Neural cell (in vitro differentiated cells): Measurements from ENCODE around the gene ADSS1. TPM values are rescaled to one million over a fixed set of nuclear protein-coding genes. Genes with fewer than 3 reads are reported as not detected.

Experiments
- H2AFZ ChIP-seq: fragments of 200-600, 300-800 bp; sonication (generic), shearing (Covaris generic); 2 replicates; pipeline ENCODE4 v1.6.0; 2014; ENCODE audit warnings: low read depth, mild to moderate bottlenecking, antibody characterized with exemption, low read length, moderate library complexity
- H3F3A ChIP-seq: fragments of 200-600 bp; shearing (Covaris generic); 2 replicates; pipeline ENCODE4 v1.6.1; 2016; ENCODE audit warnings: mild to moderate bottlenecking, moderate library complexity, mixed read lengths, antibody characterized with exemption, low read length; ENCODE audit not compliant: insufficient read depth, poor library complexity, severe bottlenecking
- H3K27ac ChIP-seq: fragments of 200-600, 300-800 bp; sonication (generic), shearing (Covaris generic); 2 replicates; pipeline ENCODE4 v1.5.1; 2014; ENCODE audit warnings: mild to moderate bottlenecking, low read length, moderate library complexity
- H3K27me3 ChIP-seq: fragments of 300-800, 200-600 bp; sonication (generic), shearing (Covaris generic); 2 replicates; pipeline ENCODE4 v1.6.0; 2014; ENCODE audit warnings: mild to moderate bottlenecking, low read depth, low read length, moderate library complexity; ENCODE audit not compliant: insufficient read depth
- H3K36me3 ChIP-seq: fragments of 300-800, 200-600 bp; sonication (generic), shearing (Covaris generic); 2 replicates; pipeline ENCODE4 v1.5.1; 2014; ENCODE audit warnings: mild to moderate bottlenecking, antibody characterized with exemption, low read length, moderate library complexity; ENCODE audit not compliant: insufficient read depth
- H3K4me2 ChIP-seq: fragments of 300-800, 200-600 bp; sonication (generic), shearing (Covaris generic); 2 replicates; pipeline ENCODE4 v1.6.0; 2014; ENCODE audit warnings: mild to moderate bottlenecking, low read length
- H3K4me3 ChIP-seq: fragments of 300-800, 200-600 bp; sonication (generic), shearing (Covaris generic); 2 replicates; pipeline ENCODE4 v1.5.1; 2014; ENCODE audit warnings: mild to moderate bottlenecking, low read length, moderate library complexity
- H3K79me2 ChIP-seq: fragments of 200-600 bp; shearing (Covaris generic); replicated peaks from 2 replicates; pipeline ENCODE4 v1.6.0; 2014; ENCODE audit warnings: mild to moderate bottlenecking, low read length, moderate library complexity; ENCODE audit not compliant: insufficient read depth
- H3K9ac ChIP-seq: fragments of 300-800, 200-600 bp; sonication (generic), shearing (Covaris generic); 2 replicates; pipeline ENCODE4 v1.6.1; 2016; ENCODE audit warnings: mild to moderate bottlenecking, low read length, mixed read lengths
- H3K9me2 ChIP-seq: fragments of 200-600 bp; shearing (Covaris generic); 2 replicates; pipeline ENCODE4 v1.6.1; 2016; ENCODE audit warnings: mild to moderate bottlenecking, low read length, mixed read lengths; ENCODE audit not compliant: insufficient read depth
- H3K9me3 ChIP-seq: fragments of 200-600, 300-800 bp; sonication (generic), shearing (Covaris generic); 2 replicates; pipeline ENCODE4 v1.6.1; 2016; ENCODE audit warnings: mild to moderate bottlenecking, mixed run types, low read length, moderate library complexity, mixed read lengths
- H4K20me1 ChIP-seq: fragments of 200-600 bp; shearing (Covaris generic); 2 replicates; pipeline ENCODE4 v1.6.1; 2016; ENCODE audit warnings: mild to moderate bottlenecking, mixed run types; ENCODE audit not compliant: insufficient read depth
- EP300 ChIP-seq: fragments of 450-650 bp; conservative IDR thresholded peaks from 2 replicates; pipeline ENCODE4 v1.6.1; 2014; ENCODE audit warnings: antibody characterized with exemption, mild to moderate bottlenecking, moderate library complexity; ENCODE audit not compliant: poor library complexity, severe bottlenecking
- EZH2 ChIP-seq: fragments of 200-600, 300-800 bp; shearing (Covaris generic), sonication (generic); IDR thresholded peaks from 2 replicates; pipeline ENCODE4 v1.6.1; 2014; ENCODE audit warnings: antibody characterized with exemption, low read length, borderline replicate concordance, mild to moderate bottlenecking; ENCODE audit not compliant: insufficient read depth, poor library complexity, severe bottlenecking
- MXI1 ChIP-seq: fragments of 450-650 bp; conservative IDR thresholded peaks from 2 replicates; pipeline ENCODE4 v1.6.1; 2014; ENCODE audit warnings: antibody characterized with exemption, mild to moderate bottlenecking; ENCODE audit not compliant: poor library complexity, severe bottlenecking
- POLR2AphosphoS5 ChIP-seq: IDR thresholded peaks from 2 replicates; pipeline ENCODE4 v1.6.1; 2012
- RAD21 ChIP-seq: fragments of 450-650 bp; conservative IDR thresholded peaks from 2 replicates; pipeline ENCODE4 v1.6.1; 2014; ENCODE audit warnings: antibody characterized with exemption, mild to moderate bottlenecking, moderate library complexity
- SMC3 ChIP-seq: fragments of 450-650 bp; conservative IDR thresholded peaks from 2 replicates; pipeline ENCODE4 v1.6.1; 2014; ENCODE audit warnings: antibody characterized with exemption, mild to moderate bottlenecking, moderate library complexity; ENCODE audit not compliant: poor library complexity
- TAF1 ChIP-seq: IDR thresholded peaks from 2 replicates; pipeline ENCODE4 v1.6.1; 2012; ENCODE audit warnings: low read depth
- polyA plus RNA-seq: library from polyadenylated mRNA; depleted of rRNA; stranded (reverse); fragments of >200 nt; gene quantifications from 2 replicates; pipeline ENCODE4 v1.2.3, GENCODE V29; 2014
- TF ChIP-seq, protein P1 (sequence below): IDR thresholded peaks from 2 replicates; pipeline ENCODE4 v1.6.1; 2012; ENCODE audit warnings: borderline replicate concordance
- TF ChIP-seq, protein P2 (sequence below): fragments of 450-650 bp; IDR thresholded peaks from 2 replicates; pipeline ENCODE4 v1.5.1; 2014; ENCODE audit warnings: antibody characterized with exemption, mild to moderate bottlenecking, moderate library complexity; ENCODE audit not compliant: poor library complexity, severe bottlenecking

ADSS1 gene
- polyA plus RNA-seq, 1 donor from 2014 or later, result 4.3 TPM

DNA sequence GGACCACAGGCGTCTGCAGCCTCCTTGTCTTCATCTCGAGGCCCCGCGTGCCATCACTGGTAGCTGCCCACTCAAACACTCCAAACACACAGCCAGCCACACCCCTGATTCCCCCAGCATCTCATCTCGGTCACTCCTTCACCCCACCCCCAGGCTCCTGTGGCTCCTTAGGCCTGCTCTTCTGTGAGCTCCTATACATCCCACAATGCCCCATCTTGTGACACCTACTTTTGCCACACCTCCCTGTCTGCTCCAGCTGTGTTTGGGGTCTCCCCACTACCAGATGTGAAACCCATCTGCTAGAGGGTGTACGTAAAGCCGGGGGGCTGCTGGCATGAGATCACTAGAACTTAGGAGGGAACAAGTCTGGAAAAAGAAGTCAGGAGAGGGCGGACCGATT lies 67.4 kb downstream of the ADSS1 start:
- Histone ChIP-seq H3K9ac (no peak overlapping the region), H3K4me2 (no peak overlapping the region), H3K9me2 (no peaks in the 10 kb centered on the region), H3K79me2 (peaks cover 23% of the 10 kb centered on the region), H3K27me3 (no peaks in the 10 kb centered on the region), H3K27ac (no peak overlapping the region), H3K4me3 (no peak overlapping the region), H3K9me3 (no peaks in the 10 kb centered on the region), H3K36me3 (no peaks in the 10 kb centered on the region), H4K20me1 (no peaks in the 10 kb centered on the region), H2AFZ (no peak overlapping the region), H3F3A (no peaks in the 10 kb centered on the region)
- TF ChIP-seq SMC3 (no peak), EP300 (no peak), POLR2AphosphoS5 (no peak), TAF1 (no peak), EZH2 (no peak)

DNA sequence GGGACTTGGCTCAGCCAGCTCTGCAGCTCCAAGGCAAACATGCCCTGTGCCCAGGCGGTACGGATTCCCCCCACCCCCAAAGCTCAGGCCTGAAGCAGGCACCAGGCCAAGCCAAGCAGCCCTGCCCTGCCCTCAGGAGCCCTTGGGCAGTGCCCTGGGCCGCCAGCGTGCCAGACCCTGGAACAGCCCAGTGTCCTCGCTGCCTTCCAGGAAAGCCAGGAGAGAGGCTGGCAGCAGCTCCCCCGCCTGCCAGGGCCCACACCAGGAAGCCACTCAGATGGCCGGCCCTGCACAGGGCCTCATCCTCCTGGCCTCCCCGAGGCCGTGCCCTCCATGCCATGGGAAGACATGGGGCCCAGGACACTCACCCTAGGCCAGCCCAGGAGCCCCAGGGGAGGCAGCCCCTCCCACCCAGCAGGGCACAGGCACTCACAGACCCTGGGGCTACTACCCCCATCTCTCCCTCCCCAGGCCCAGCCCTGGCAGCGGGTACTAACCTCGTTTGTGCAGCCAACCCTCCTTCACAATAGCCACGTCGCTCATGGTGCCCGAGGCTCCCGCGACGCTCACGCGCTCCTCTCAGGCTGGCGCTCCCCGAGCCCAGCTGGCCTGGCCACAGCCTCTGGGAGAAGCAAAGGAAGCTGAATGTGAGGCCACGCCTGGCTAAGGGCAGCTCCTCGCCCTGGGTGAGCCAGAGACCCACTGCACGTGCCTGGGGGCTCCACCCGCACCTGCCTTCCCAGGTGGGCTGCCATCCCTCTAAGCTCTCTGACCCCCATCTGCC lies 68.3 kb downstream of the ADSS1 start:
- no peaks in the 10 kb centered on the region for H3K9me2 ChIP-seq
- no peak overlapping the region for H3K4me2 ChIP-seq
- no peak overlapping the region for H3K27ac ChIP-seq
- no peaks in the 10 kb centered on the region for H3F3A ChIP-seq
- peaks cover 5% of the 10 kb centered on the region for H3K27me3 ChIP-seq
- no peak overlapping the region for H2AFZ ChIP-seq
- no peaks in the 10 kb centered on the region for H4K20me1 ChIP-seq
- H3K4me3 ChIP-seq, result no peak overlapping the region
- no peaks in the 10 kb centered on the region for H3K36me3 ChIP-seq
- no peak overlapping the region for H3K9ac ChIP-seq
- no peaks in the 10 kb centered on the region for H3K9me3 ChIP-seq
- TF ChIP-seq POLR2AphosphoS5 (no peak), MXI1 (no peak), TAF1 (no peak), SMC3 (no peak), RAD21 (no peak), EP300 (no peak), EZH2 (no peak)
- TF ChIP-seq, protein P1, sequence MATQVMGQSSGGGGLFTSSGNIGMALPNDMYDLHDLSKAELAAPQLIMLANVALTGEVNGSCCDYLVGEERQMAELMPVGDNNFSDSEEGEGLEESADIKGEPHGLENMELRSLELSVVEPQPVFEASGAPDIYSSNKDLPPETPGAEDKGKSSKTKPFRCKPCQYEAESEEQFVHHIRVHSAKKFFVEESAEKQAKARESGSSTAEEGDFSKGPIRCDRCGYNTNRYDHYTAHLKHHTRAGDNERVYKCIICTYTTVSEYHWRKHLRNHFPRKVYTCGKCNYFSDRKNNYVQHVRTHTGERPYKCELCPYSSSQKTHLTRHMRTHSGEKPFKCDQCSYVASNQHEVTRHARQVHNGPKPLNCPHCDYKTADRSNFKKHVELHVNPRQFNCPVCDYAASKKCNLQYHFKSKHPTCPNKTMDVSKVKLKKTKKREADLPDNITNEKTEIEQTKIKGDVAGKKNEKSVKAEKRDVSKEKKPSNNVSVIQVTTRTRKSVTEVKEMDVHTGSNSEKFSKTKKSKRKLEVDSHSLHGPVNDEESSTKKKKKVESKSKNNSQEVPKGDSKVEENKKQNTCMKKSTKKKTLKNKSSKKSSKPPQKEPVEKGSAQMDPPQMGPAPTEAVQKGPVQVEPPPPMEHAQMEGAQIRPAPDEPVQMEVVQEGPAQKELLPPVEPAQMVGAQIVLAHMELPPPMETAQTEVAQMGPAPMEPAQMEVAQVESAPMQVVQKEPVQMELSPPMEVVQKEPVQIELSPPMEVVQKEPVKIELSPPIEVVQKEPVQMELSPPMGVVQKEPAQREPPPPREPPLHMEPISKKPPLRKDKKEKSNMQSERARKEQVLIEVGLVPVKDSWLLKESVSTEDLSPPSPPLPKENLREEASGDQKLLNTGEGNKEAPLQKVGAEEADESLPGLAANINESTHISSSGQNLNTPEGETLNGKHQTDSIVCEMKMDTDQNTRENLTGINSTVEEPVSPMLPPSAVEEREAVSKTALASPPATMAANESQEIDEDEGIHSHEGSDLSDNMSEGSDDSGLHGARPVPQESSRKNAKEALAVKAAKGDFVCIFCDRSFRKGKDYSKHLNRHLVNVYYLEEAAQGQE, result no peak
- TF ChIP-seq, protein P2, sequence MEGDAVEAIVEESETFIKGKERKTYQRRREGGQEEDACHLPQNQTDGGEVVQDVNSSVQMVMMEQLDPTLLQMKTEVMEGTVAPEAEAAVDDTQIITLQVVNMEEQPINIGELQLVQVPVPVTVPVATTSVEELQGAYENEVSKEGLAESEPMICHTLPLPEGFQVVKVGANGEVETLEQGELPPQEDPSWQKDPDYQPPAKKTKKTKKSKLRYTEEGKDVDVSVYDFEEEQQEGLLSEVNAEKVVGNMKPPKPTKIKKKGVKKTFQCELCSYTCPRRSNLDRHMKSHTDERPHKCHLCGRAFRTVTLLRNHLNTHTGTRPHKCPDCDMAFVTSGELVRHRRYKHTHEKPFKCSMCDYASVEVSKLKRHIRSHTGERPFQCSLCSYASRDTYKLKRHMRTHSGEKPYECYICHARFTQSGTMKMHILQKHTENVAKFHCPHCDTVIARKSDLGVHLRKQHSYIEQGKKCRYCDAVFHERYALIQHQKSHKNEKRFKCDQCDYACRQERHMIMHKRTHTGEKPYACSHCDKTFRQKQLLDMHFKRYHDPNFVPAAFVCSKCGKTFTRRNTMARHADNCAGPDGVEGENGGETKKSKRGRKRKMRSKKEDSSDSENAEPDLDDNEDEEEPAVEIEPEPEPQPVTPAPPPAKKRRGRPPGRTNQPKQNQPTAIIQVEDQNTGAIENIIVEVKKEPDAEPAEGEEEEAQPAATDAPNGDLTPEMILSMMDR, result no peak
- H3K79me2 ChIP-seq, result peaks cover 23% of the 10 kb centered on the region
